Endothelial cell of umbilical vein (primary cell): ENCODE measurements around the gene SUZ12. TPM values are rescaled to one million over a fixed set of nuclear protein-coding genes. Genes with fewer than 3 reads are reported as not detected.

Source experiments
- BruUV-seq: library from RNA; stranded (reverse); fragments of 400-500 nt; replicated peaks from 2 replicates; lab custom pipeline; 2021; lab: Mats Ljungman, UMichigan
- CTCF ChIA-PET: fragments of 300-600, 350-600 bp; sonication (Branson Sonifier 250); formaldehyde crosslinking; loops from one replicate; lab custom pipeline; 2021; ENCODE audit warnings: antibody characterized with exemption, inconsistent platforms; lab: Charles Lee
- POLR2A ChIA-PET: fragments of 300-600, 350-600 bp; sonication (Branson Sonifier 250); formaldehyde crosslinking; loops from one replicate; lab custom pipeline; 2021; ENCODE audit warnings: antibody characterized with exemption, inconsistent platforms; lab: Charles Lee
- DNase-seq: peaks from one replicate; pipeline ENCODE4 v3.0.0-alpha.2; 2011; ENCODE audit warnings: low read depth, low spot score
- FAIRE-seq: peaks from 2 replicates; lab custom pipeline; 2011; peaks lifted over from hg19 to GRCh38; lab: Jason Lieb, UNC
- H2AFZ ChIP-seq: 2 replicates; pipeline ENCODE4 v1.6.0; 2012; ENCODE audit warnings: low read depth, low read length, control low read depth, inconsistent platforms
- H3K27ac ChIP-seq: 2 replicates; pipeline ENCODE4 v1.5.1; 2011; ENCODE audit warnings: low read depth, mild to moderate bottlenecking, control low read depth, low read length, moderate library complexity; ENCODE audit not compliant: insufficient read depth
- H3K27me3 ChIP-seq, 2 experiments: 2 replicates each; pipeline versions ENCODE4 v1.6.0 to v1.6.1; 2011; ENCODE audit warnings: low read length in 2 of 2, mixed read lengths in 1 of 2; ENCODE audit not compliant: control insufficient read depth in 2 of 2, insufficient read depth in 2 of 2
- H3K36me3 ChIP-seq, 2 experiments: 2 replicates in 1 of 2; 3 replicates in 1 of 2; pipeline ENCODE4 v1.5.1; 2011; ENCODE audit warnings: low read length in 2 of 2, mild to moderate bottlenecking in 1 of 2, moderate library complexity in 1 of 2; ENCODE audit not compliant: control insufficient read depth in 2 of 2, insufficient read depth in 2 of 2; ENCODE audit errors: extremely low read depth in 1 of 2
- H3K4me1 ChIP-seq: 3 replicates; pipeline ENCODE4 v1.5.1; 2011; ENCODE audit warnings: mild to moderate bottlenecking, low read length; ENCODE audit not compliant: control insufficient read depth, insufficient read depth; ENCODE audit errors: extremely low read depth
- H3K4me2 ChIP-seq: 2 replicates; pipeline ENCODE4 v1.6.1; 2011; ENCODE audit warnings: low read length, control low read depth, mixed read lengths; ENCODE audit not compliant: insufficient read depth
- H3K4me3 ChIP-seq, 3 experiments: fragments of 200-600 bp in 1 of 3; sonication (generic), shearing (Covaris generic) in 1 of 3; replicated peaks in 1 of 3; 2 replicates each; pipeline ENCODE4 v1.5.1; 2011 to 2016; ENCODE audit warnings: control low read depth in 3 of 3, low read length in 3 of 3, mild to moderate bottlenecking in 2 of 3, inconsistent platforms in 1 of 3, low read depth in 1 of 3, moderate library complexity in 1 of 3; ENCODE audit not compliant: insufficient read depth in 1 of 3
- H3K79me2 ChIP-seq: 2 replicates; pipeline ENCODE4 v1.6.0; 2012; ENCODE audit warnings: low read length, inconsistent platforms; ENCODE audit not compliant: control insufficient read depth, insufficient read depth
- H3K9ac ChIP-seq: replicated peaks from 2 replicates; pipeline ENCODE3; 2011; ENCODE audit warnings: low read length, control low read depth; ENCODE audit not compliant: insufficient read depth; ENCODE audit errors: extremely low read depth
- H3K9me1 ChIP-seq: replicated peaks from 3 replicates; pipeline ENCODE4 v1.6.0; 2011; ENCODE audit warnings: mild to moderate bottlenecking, low read length; ENCODE audit not compliant: control insufficient read depth, insufficient read depth; ENCODE audit errors: extremely low read depth
- H3K9me3 ChIP-seq: replicated peaks from 2 replicates; pipeline ENCODE4 v1.5.1; 2012; ENCODE audit warnings: low read length, inconsistent platforms; ENCODE audit not compliant: control insufficient read depth, insufficient read depth
- H4K20me1 ChIP-seq: replicated peaks from 2 replicates; pipeline ENCODE3; 2011; ENCODE audit warnings: mild to moderate bottlenecking, low read length; ENCODE audit not compliant: control insufficient read depth, insufficient read depth; ENCODE audit errors: extremely low read depth
- CTCF ChIP-seq, 2 donors: IDR thresholded peaks; 1 replicate in 1 of 2; 2 replicates in 1 of 2; pipeline ENCODE4 v1.5.1; 2011; ENCODE audit warnings: low read length in 2 of 2, mild to moderate bottlenecking in 2 of 2, moderate library complexity in 2 of 2, control low read depth in 1 of 2, inconsistent platforms in 1 of 2, low read depth in 1 of 2; ENCODE audit not compliant: insufficient read depth in 1 of 2; ENCODE audit errors: extremely low read depth in 1 of 2
- EZH2 ChIP-seq: IDR thresholded peaks from 2 replicates; pipeline ENCODE4 v1.6.1; 2012; ENCODE audit warnings: borderline replicate concordance, low read depth, mild to moderate bottlenecking, moderate library complexity, low read length, inconsistent platforms; ENCODE audit not compliant: severe bottlenecking
- FOS ChIP-seq: IDR thresholded peaks from 2 replicates; pipeline ENCODE4 v1.6.1; 2011; ENCODE audit warnings: mild to moderate bottlenecking, low read length, moderate library complexity, borderline replicate concordance; ENCODE audit not compliant: insufficient read depth
- GATA2 ChIP-seq: IDR thresholded peaks from 2 replicates; pipeline ENCODE4 v1.7.0; 2011; ENCODE audit warnings: low read depth, mild to moderate bottlenecking, moderate library complexity, mixed read lengths, low read length; ENCODE audit not compliant: insufficient read length, insufficient read depth
- JUN ChIP-seq: IDR thresholded peaks from 2 replicates; pipeline ENCODE4 v1.6.1; 2011; ENCODE audit warnings: borderline replicate concordance, low read depth; ENCODE audit not compliant: insufficient read length, insufficient read depth
- MAX ChIP-seq: IDR thresholded peaks from 2 replicates; pipeline ENCODE4 v1.6.1; 2011; ENCODE audit not compliant: insufficient read depth, insufficient read length
- MYC ChIP-seq: IDR thresholded peaks from one replicate; pipeline ENCODE4 v1.6.1; 2011; ENCODE audit warnings: mild to moderate bottlenecking, low read depth, low read length
- POLR2A ChIP-seq: IDR thresholded peaks from 2 replicates; pipeline ENCODE4 v1.6.1; 2012; ENCODE audit warnings: low read depth, mild to moderate bottlenecking, control low read depth, low read length
- dilution Hi-C: fragments of 300-500 bp; cut with MboI; formaldehyde crosslinking; loops from one replicate; pipeline ENCODE4 v1.15.0; 2019; ENCODE audit warnings: low sequenced_read_pairs; ENCODE audit not compliant: extremely low pct_ligation_motif_present
- intact Hi-C: fragments of 100-400 bp; cut with micrococcal nuclease; formaldehyde crosslinking; loops from one replicate; pipeline ENCODE4 v1.10.0; 2022
- polyA plus RNA-seq, 4 experiments: library from polyadenylated mRNA; depleted of rRNA in 3 of 4; stranded (reverse) in 3 of 4; unstranded in 1 of 4; fragments of >200 nt; gene quantifications; 2 replicates each; pipeline versions ENCODE4 v1.2.1 to v1.2.3, GENCODE V29; 2011 to 2012; ENCODE audit warnings: missing spikeins in 1 of 4
- total RNA-seq: library from RNA; stranded (reverse); gene quantifications from 2 replicates; pipeline ENCODE4 v1.2.3, GENCODE V29; 2021

Gene SUZ12
- total and polyA plus RNA-seq, 2 donors (not counting 3 experiments of a cell fraction or from before 2014, with no cell fraction given): 7.8 to 30.9 TPM

GRCh38 chr17:31915456-31916100 lies 21.2 kb upstream of the SUZ12 start:
- intact Hi-C loops (no loop called here), dilution Hi-C loops (no loop called here)
- H3K4me1 ChIP-seq: peaks cover 4% of the 10 kb centered on the region
- no peaks in the 10 kb centered on the region for H3K79me2 ChIP-seq
- H3K4me2 ChIP-seq: no peak overlapping the region
- no peak overlapping the region for H3K27ac ChIP-seq
- ChIA-PET POLR2A (no interaction called here), CTCF (interaction anchor here (0.5 to 2.8 kb wide), 6 partner anchors 11 to 527 kb away, joined by 3 to 15 read pairs (median 3); partner anchors contain the start of genes LRRC37B and UTP6)
- BruUV-seq: no TSS peak
- no peaks in the 10 kb centered on the region for H3K9me1 ChIP-seq
- no peak overlapping the region for H2AFZ ChIP-seq
- no peaks in the 10 kb centered on the region for H3K9me3 ChIP-seq
- H3K36me3 ChIP-seq: no peaks in the 10 kb centered on the region
- TF ChIP-seq JUN: no peak
- peak; percentile 39 for TF ChIP-seq FOS
- no peaks in the 10 kb centered on the region for H3K27me3 ChIP-seq
- DNase-seq (peak; percentile 6), FAIRE-seq (no peak)
- no peaks in the 10 kb centered on the region for H4K20me1 ChIP-seq
- no peak overlapping the region for H3K9ac ChIP-seq
- H3K4me3 ChIP-seq: no peak overlapping the region

GRCh38 chr17:31916491-31917064 lies 20.2 kb upstream of the SUZ12 start:
- dilution Hi-C loops: no loop called here
- no peak for FAIRE-seq

More at GRCh38 chr17:31916491-31917064, 20.2 kb upstream of the SUZ12 start:
- Histone ChIP-seq H3K4me2 (no peak overlapping the region), H3K9ac (peak overlapping the region; percentile 23), H3K9me3 (no peaks in the 10 kb centered on the region), H3K9me1 (no peaks in the 10 kb centered on the region), H3K4me3 (peak overlapping the region in 1 of 3 experiments; percentile 19), H3K79me2 (no peaks in the 10 kb centered on the region), H4K20me1 (no peaks in the 10 kb centered on the region), H3K27me3 (no peaks in the 10 kb centered on the region), H3K27ac (no peak overlapping the region), H2AFZ (peak overlapping the region; percentile 89), H3K36me3 (no peaks in the 10 kb centered on the region), H3K4me1 (peaks cover 4% of the 10 kb centered on the region)
- no TSS peak for BruUV-seq
- no peak for TF ChIP-seq EZH2
- TF ChIP-seq MYC: no peak
- no peak for TF ChIP-seq CTCF (IDR thresholded peaks at IDR 0.05; ENCODE audit: extremely low read depth in 1 of 2, insufficient read depth in 1 of 2, low read depth in 1 of 2, low read length in 2 of 2)
- TF ChIP-seq MAX: no peak
- no peak for TF ChIP-seq FOS
- no peak for TF ChIP-seq POLR2A
- TF ChIP-seq GATA2: no peak
- intact Hi-C loops: loop anchor here (1.0 kb wide), 1 partner anchor 15 kb away; the partner anchor contains the start of gene UTP6
- CTCF ChIA-PET: no interaction called here
- POLR2A ChIA-PET: no interaction called here
- no peak for DNase-seq
